ENCODE data around the gene GABPB1. TPM values are rescaled to one million over a fixed set of nuclear protein-coding genes. Genes with fewer than 3 reads are reported as not detected.

Gene GABPB1
- total and polyA plus RNA-seq, 10 of the 15 experiments (the other 5 are each of a cell fraction or from before 2014, with no cell fraction given), result 13.9 to 48.2 (median 39.8) TPM

DNA sequence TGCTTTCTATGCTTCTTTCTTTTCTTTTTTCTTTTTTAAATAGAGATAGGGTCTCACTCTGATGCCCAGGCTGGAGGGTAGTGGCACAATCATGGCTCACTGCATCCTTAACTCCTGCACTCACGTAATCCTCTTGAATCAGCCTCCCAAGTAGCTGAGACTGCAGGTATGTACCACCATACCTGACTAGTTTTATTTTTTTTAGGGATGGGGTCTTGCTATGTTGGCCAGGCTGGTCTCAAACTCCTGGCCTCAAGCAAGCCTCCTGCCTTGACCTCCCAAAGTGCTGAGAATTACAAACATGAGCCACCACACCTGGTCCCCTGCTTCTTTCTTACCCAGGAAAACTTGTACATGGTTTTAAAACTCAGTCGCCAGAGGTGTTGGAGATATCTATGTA lies 65.2 kb downstream of the GABPB1 start (continued):
- TF ChIP-seq, protein P1, sequence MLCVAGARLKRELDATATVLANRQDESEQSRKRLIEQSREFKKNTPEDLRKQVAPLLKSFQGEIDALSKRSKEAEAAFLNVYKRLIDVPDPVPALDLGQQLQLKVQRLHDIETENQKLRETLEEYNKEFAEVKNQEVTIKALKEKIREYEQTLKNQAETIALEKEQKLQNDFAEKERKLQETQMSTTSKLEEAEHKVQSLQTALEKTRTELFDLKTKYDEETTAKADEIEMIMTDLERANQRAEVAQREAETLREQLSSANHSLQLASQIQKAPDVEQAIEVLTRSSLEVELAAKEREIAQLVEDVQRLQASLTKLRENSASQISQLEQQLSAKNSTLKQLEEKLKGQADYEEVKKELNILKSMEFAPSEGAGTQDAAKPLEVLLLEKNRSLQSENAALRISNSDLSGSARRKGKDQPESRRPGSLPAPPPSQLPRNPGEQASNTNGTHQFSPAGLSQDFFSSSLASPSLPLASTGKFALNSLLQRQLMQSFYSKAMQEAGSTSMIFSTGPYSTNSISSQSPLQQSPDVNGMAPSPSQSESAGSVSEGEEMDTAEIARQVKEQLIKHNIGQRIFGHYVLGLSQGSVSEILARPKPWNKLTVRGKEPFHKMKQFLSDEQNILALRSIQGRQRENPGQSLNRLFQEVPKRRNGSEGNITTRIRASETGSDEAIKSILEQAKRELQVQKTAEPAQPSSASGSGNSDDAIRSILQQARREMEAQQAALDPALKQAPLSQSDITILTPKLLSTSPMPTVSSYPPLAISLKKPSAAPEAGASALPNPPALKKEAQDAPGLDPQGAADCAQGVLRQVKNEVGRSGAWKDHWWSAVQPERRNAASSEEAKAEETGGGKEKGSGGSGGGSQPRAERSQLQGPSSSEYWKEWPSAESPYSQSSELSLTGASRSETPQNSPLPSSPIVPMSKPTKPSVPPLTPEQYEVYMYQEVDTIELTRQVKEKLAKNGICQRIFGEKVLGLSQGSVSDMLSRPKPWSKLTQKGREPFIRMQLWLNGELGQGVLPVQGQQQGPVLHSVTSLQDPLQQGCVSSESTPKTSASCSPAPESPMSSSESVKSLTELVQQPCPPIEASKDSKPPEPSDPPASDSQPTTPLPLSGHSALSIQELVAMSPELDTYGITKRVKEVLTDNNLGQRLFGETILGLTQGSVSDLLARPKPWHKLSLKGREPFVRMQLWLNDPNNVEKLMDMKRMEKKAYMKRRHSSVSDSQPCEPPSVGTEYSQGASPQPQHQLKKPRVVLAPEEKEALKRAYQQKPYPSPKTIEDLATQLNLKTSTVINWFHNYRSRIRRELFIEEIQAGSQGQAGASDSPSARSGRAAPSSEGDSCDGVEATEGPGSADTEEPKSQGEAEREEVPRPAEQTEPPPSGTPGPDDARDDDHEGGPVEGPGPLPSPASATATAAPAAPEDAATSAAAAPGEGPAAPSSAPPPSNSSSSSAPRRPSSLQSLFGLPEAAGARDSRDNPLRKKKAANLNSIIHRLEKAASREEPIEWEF (IDR thresholded peaks at IDR 0.05; ENCODE audit: insufficient replicate concordance, low read depth, low read length), result no peak
- TF ChIP-seq NFYB (IDR thresholded peaks at IDR 0.05; ENCODE audit: insufficient read depth, low read depth, low read length), result no peak

DNA sequence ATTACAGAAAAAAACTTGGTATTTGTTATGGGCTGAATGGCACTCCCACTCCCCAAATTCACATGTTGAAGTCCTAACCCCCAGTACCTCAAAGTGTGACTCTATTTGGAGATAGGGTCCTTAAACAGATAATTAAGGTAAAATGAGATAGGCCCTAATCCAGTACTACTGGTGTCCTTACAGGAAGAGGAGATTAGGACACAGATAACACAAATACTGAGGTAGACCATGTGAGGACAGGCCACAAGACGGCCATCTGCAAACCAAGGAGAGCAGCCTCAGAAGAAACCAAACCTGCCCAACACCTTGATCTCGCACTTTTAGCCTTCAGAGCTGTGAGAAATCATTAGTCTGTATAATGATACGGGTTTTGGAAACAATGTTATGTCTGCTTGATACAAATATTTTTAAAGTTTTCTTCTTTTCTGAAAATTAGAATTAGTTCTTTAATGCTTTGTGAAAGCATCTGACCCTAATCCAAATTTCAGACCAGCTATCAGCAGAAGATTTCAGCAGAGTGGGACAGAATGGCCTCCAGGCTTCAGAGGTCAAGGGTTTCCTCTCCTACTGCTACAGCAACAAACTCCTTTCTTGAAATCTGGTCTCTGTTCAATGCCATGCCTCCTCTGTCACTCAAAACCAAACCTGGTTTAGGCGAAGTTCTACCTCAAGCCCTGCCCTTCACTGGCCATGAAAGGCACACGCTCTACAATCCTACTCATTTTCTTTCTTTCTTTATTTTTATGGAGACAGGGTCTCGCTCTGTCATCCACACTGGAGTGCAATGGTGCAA lies 67.5 kb downstream of the GABPB1 start:
- ChIA-PET CTCF (no interaction called here), SMC1A (ENCODE audit: uncharacterized antibody, unreplicated experiment) (interaction anchor here (0.7 to 0.9 kb wide), 2 partner anchors 16 to 29 kb away, joined by 3 read pairs; no protein-coding TSS in a partner anchor), POLR2A (no interaction called here), RAD21 (ENCODE audit: unreplicated experiment) (interaction anchor here (1.2 kb wide), 1 partner anchor 28 kb away, joined by 3 read pairs; no protein-coding TSS in a partner anchor)
- Histone ChIP-seq H3K9me3 (replicated peaks; ENCODE audit: control insufficient read depth, insufficient read depth, low read length) (no peaks in the 10 kb centered on the region), H3K4me3 (no peak overlapping the region), H3K4me1 (ENCODE audit: control insufficient read depth, insufficient read depth, low read length) (no peaks in the 10 kb centered on the region), H4K20me1 (ENCODE audit: control insufficient read depth, insufficient read depth) (no peaks in the 10 kb centered on the region), H3K27me3 (replicated peaks in 1 of 2; ENCODE audit: control insufficient read depth in 2 of 2, insufficient read depth in 2 of 2, low read length in 1 of 2) (no peaks in the 10 kb centered on the region), H3K27ac (ENCODE audit: control insufficient read depth, insufficient read depth) (no peak overlapping the region), H3K4me2 (ENCODE audit: control insufficient read depth, insufficient read depth) (no peak overlapping the region), H3K79me2 (ENCODE audit: control insufficient read depth, insufficient read depth, low read length) (no peaks in the 10 kb centered on the region), H3K9ac (ENCODE audit: control insufficient read depth, insufficient read depth, low read length) (no peak overlapping the region), H3K36me3 (ENCODE audit: control insufficient read depth in 2 of 2, insufficient read depth in 2 of 2, low read length in 1 of 2) (peaks cover 5 to 23% of the 10 kb centered on the region in 2 experiments), H2AFZ (ENCODE audit: control insufficient read depth, low read depth, low read length) (no peak overlapping the region)
- 82% methylated on average over 6 of the region's 6 CpGs for WGBS (ENCODE audit: insufficient coverage, insufficient replicate concordance, low lambda C conversion rate, missing lambda C conversion rate)
- FAIRE-seq (no peak), ATAC-seq (no peak), DNase-seq (ENCODE audit: low read depth, low spot score) (no peak)
- in situ Hi-C loops (cut with MboI) (no loop called here), intact Hi-C loops (cut with micrococcal nuclease; ENCODE audit: unreplicated experiment) (no loop called here)
- TF ChIP-seq, protein P2, sequence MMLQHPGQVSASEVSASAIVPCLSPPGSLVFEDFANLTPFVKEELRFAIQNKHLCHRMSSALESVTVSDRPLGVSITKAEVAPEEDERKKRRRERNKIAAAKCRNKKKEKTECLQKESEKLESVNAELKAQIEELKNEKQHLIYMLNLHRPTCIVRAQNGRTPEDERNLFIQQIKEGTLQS (IDR thresholded peaks at IDR 0.05; ENCODE audit: borderline replicate concordance, extremely low read depth, low read depth, low read length), result no peak
- TF ChIP-seq, protein P3, sequence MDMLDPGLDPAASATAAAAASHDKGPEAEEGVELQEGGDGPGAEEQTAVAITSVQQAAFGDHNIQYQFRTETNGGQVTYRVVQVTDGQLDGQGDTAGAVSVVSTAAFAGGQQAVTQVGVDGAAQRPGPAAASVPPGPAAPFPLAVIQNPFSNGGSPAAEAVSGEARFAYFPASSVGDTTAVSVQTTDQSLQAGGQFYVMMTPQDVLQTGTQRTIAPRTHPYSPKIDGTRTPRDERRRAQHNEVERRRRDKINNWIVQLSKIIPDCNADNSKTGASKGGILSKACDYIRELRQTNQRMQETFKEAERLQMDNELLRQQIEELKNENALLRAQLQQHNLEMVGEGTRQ (IDR thresholded peaks at IDR 0.05; ENCODE audit: borderline replicate concordance, low read depth, low read length), result no peak
- TF ChIP-seq, protein P4, sequence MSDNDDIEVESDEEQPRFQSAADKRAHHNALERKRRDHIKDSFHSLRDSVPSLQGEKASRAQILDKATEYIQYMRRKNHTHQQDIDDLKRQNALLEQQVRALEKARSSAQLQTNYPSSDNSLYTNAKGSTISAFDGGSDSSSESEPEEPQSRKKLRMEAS (IDR thresholded peaks at IDR 0.05; ENCODE audit: low read depth, low read length), result no peak
- no peak for TF ChIP-seq SPI1 (IDR thresholded peaks at IDR 0.05; ENCODE audit: borderline replicate concordance, insufficient read depth, low read depth, low read length)
- TF ChIP-seq SREBF1 (IDR thresholded peaks at IDR 0.05; ENCODE audit: low read length), result no peak
- TF ChIP-seq, protein P5, sequence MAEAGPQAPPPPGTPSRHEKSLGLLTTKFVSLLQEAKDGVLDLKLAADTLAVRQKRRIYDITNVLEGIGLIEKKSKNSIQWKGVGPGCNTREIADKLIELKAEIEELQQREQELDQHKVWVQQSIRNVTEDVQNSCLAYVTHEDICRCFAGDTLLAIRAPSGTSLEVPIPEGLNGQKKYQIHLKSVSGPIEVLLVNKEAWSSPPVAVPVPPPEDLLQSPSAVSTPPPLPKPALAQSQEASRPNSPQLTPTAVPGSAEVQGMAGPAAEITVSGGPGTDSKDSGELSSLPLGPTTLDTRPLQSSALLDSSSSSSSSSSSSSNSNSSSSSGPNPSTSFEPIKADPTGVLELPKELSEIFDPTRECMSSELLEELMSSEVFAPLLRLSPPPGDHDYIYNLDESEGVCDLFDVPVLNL (IDR thresholded peaks at IDR 0.05; ENCODE audit: low read depth, low read length), result no peak
- no TSS peak for BruUV-seq (replicated peaks)

All from GM12878 (cell line).